HCT116 (cell line): ENCODE results near the gene PATZ1. TPM values are rescaled to one million over a fixed set of nuclear protein-coding genes. Genes with fewer than 3 reads are reported as not detected.

Experiments
- ATAC-seq: fragments of 200-7000 bp; cut with Tn5 transposase; 2 replicates; pipeline ENCODE4 v1.9.1; 2020; ENCODE audit warnings: mild to moderate bottlenecking, moderate library complexity
- BruUV-seq: library from RNA; stranded (reverse); fragments of 400-500 nt; replicated peaks from 2 replicates; lab custom pipeline; 2021; lab: Mats Ljungman, UMichigan
- CTCF ChIA-PET: fragments of 300-600 bp; sonication (Branson Sonifier 250); formaldehyde crosslinking; loops from one replicate; lab custom pipeline; 2021; ENCODE audit warnings: antibody characterized with exemption; lab: Charles Lee
- POLR2A ChIA-PET: fragments of 300-600, 350-600 bp; sonication (Branson Sonifier 250); formaldehyde crosslinking; loops from one replicate; lab custom pipeline; 2021; ENCODE audit warnings: antibody characterized with exemption; lab: Charles Lee
- RAD21 ChIA-PET, 2 experiments: fragments of 300-600 bp; sonication (Branson Sonifier 250); formaldehyde crosslinking; loops; one replicate each; lab custom pipeline; 2023; ENCODE audit warnings: low total read pairs in 2 of 2; ENCODE audit not compliant: uncharacterized antibody in 2 of 2, unreplicated experiment in 2 of 2, low non-redundant PET in 1 of 2; lab: Charles Lee
- DNase-seq: peaks from one replicate; pipeline ENCODE4 v3.0.0-alpha.2; 2010; ENCODE audit warnings: low read depth, low spot score
- H2AFZ ChIP-seq: fragments of 200-600 bp; shearing (Covaris generic), sonication (generic); 2 replicates; pipeline ENCODE4 v1.6.1; 2017; ENCODE audit warnings: low read depth, mixed run types, mixed read lengths, antibody characterized with exemption, low read length; ENCODE audit not compliant: poor library complexity, severe bottlenecking
- H3K27ac ChIP-seq: 2 replicates; pipeline ENCODE4 v1.5.1; 2012; ENCODE audit warnings: low read depth, low read length
- H3K27me3 ChIP-seq: fragments of 200-600 bp; sonication (generic); 2 replicates; pipeline ENCODE4 v1.6.1; 2016; ENCODE audit warnings: mixed run types, low read length, mixed read lengths; ENCODE audit not compliant: insufficient read depth
- H3K36me3 ChIP-seq, 2 experiments: fragments of 200-500 bp in 1 of 2; fragments of 200-600 bp in 1 of 2; sonication (Bioruptor generic) in 1 of 2; sonication (generic) in 1 of 2; 2 replicates each; pipeline versions ENCODE4 v1.5.1 to v1.6.1; 2014 to 2016; ENCODE audit warnings: low read length in 2 of 2, inconsistent platforms in 1 of 2, mixed read lengths in 1 of 2, mixed run types in 1 of 2; ENCODE audit not compliant: insufficient read depth in 2 of 2, control insufficient read depth in 1 of 2
- H3K4me1 ChIP-seq, 2 experiments: fragments of 200-600 bp in 1 of 2; sonication (generic) in 1 of 2; 2 replicates each; pipeline versions ENCODE4 v1.5.1 to v1.6.1; 2012 to 2017; ENCODE audit warnings: low read length in 2 of 2, inconsistent platforms in 1 of 2, mild to moderate bottlenecking in 1 of 2, mixed read lengths in 1 of 2, mixed run types in 1 of 2, moderate library complexity in 1 of 2; ENCODE audit not compliant: insufficient read depth in 2 of 2, control insufficient read depth in 1 of 2
- H3K4me2 ChIP-seq: fragments of 200-600 bp; sonication (generic); 2 replicates; pipeline ENCODE4 v1.6.1; 2017; ENCODE audit warnings: mixed run types, low read length, mixed read lengths
- H3K4me3 ChIP-seq, 2 experiments: fragments of 200-600 bp in 1 of 2; sonication (generic) in 1 of 2; replicated peaks in 1 of 2; 2 replicates each; pipeline ENCODE4 v1.5.1; 2011 to 2016; ENCODE audit warnings: low read length in 2 of 2, control low read depth in 1 of 2, low read depth in 1 of 2, mild to moderate bottlenecking in 1 of 2, mixed read lengths in 1 of 2, mixed run types in 1 of 2
- H3K79me2 ChIP-seq: fragments of 200-600 bp; sonication (generic); 2 replicates; pipeline ENCODE4 v1.6.1; 2017; ENCODE audit warnings: mild to moderate bottlenecking, mixed run types, low read length, moderate library complexity, mixed read lengths; ENCODE audit not compliant: insufficient read depth
- H3K9ac ChIP-seq: fragments of 200-600 bp; sonication (generic); 2 replicates; pipeline ENCODE4 v1.6.1; 2016; ENCODE audit warnings: low read length, mixed read lengths
- H3K9me2 ChIP-seq: fragments of 200-600 bp; sonication (generic), shearing (Covaris generic); 2 replicates; pipeline ENCODE4 v1.6.1; 2017; ENCODE audit warnings: mixed run types, mild to moderate bottlenecking, moderate library complexity; ENCODE audit not compliant: insufficient read depth
- H3K9me3 ChIP-seq, 2 experiments: fragments of 200-500 bp in 1 of 2; fragments of 200-600 bp in 1 of 2; sonication (Bioruptor generic) in 1 of 2; sonication (generic) in 1 of 2; 2 replicates each; pipeline ENCODE4 v1.6.1; 2014 to 2017; ENCODE audit warnings: low read length in 2 of 2, mixed read lengths in 2 of 2, inconsistent platforms in 1 of 2, low read depth in 1 of 2, mild to moderate bottlenecking in 1 of 2, mixed run types in 1 of 2, moderate library complexity in 1 of 2; ENCODE audit not compliant: control insufficient read depth in 1 of 2, insufficient read depth in 1 of 2
- H4K20me1 ChIP-seq: fragments of 200-600 bp; sonication (generic), shearing (Covaris generic); 2 replicates; pipeline ENCODE4 v1.6.1; 2017; ENCODE audit warnings: mixed run types, mild to moderate bottlenecking, moderate library complexity; ENCODE audit not compliant: insufficient read depth
- CBX3 ChIP-seq: IDR thresholded peaks from 2 replicates; pipeline ENCODE4 v1.6.1; 2012; ENCODE audit warnings: low read depth
- CTCF ChIP-seq, 3 experiments: fragments of 200-600 bp in 1 of 3; sonication (generic) in 1 of 3; IDR thresholded peaks in 2 of 3; conservative IDR thresholded peaks in 1 of 3; 2 replicates each; pipeline ENCODE4 v1.5.1; 2012 to 2017; ENCODE audit warnings: low read depth in 2 of 3, low read length in 2 of 3, antibody characterized with exemption in 1 of 3, borderline replicate concordance in 1 of 3, control low read depth in 1 of 3, mild to moderate bottlenecking in 1 of 3, mixed read lengths in 1 of 3, mixed run types in 1 of 3, moderate library complexity in 1 of 3; ENCODE audit not compliant: insufficient read depth in 1 of 3
- EGR1 ChIP-seq: IDR thresholded peaks from 2 replicates; pipeline ENCODE4 v1.6.1; 2012; ENCODE audit warnings: low read depth
- ELF1 ChIP-seq: IDR thresholded peaks from 2 replicates; pipeline ENCODE4 v1.6.1; 2012; ENCODE audit warnings: low read depth, borderline replicate concordance
- MAX ChIP-seq: IDR thresholded peaks from 2 replicates; pipeline ENCODE4 v1.6.1; 2012
- POLR2A ChIP-seq: IDR thresholded peaks from 2 replicates; pipeline ENCODE4 v1.7.0; 2011; ENCODE audit warnings: borderline replicate concordance; ENCODE audit not compliant: insufficient read depth, insufficient read length; ENCODE audit errors: extremely low read depth
- RAD21 ChIP-seq: IDR thresholded peaks from 2 replicates; pipeline ENCODE4 v1.6.1; 2012; ENCODE audit warnings: low read depth, mild to moderate bottlenecking
- SIN3A ChIP-seq: IDR thresholded peaks from 2 replicates; pipeline ENCODE4 v1.6.1; 2012; ENCODE audit warnings: low read depth
- SRF ChIP-seq: IDR thresholded peaks from 2 replicates; pipeline ENCODE4 v1.6.1; 2012; ENCODE audit warnings: low read depth
- ZBTB33 ChIP-seq: IDR thresholded peaks from 2 replicates; pipeline ENCODE4 v1.6.1; 2011; ENCODE audit warnings: mild to moderate bottlenecking, low read length, moderate library complexity; ENCODE audit not compliant: insufficient replicate concordance; ENCODE audit errors: extremely low read depth
- ZFX ChIP-seq: fragments of 450-650 bp; IDR thresholded peaks from 2 replicates; pipeline ENCODE4 v1.6.1; 2017
- ZNF274 ChIP-seq: fragments of 200-500 bp; sonication (Bioruptor generic); IDR thresholded peaks from 2 replicates; pipeline ENCODE4 v1.6.1; 2014; ENCODE audit warnings: mild to moderate bottlenecking, low read depth, low read length, inconsistent platforms
- intact Hi-C: fragments of 100-400 bp; cut with micrococcal nuclease; formaldehyde crosslinking; loops from 2 replicates; pipeline ENCODE4 v1.10.0; 2022
- total RNA-seq: library from RNA; stranded (reverse); gene quantifications from one replicate; pipeline ENCODE4 v1.2.1, GENCODE V29; 2021; ENCODE audit not compliant: unreplicated experiment

PATZ1 gene
- total RNA-seq, 1 experiment from 2014 or later, result 30.6 TPM

GRCh38 chr22:31302006-31302405 lies 44.1 kb downstream of the PATZ1 start:
- no peaks in the 10 kb centered on the region for H3K9me3 ChIP-seq
- H3K9me2 ChIP-seq, result no peaks in the 10 kb centered on the region
- peaks cover 9% of the 10 kb centered on the region; the same call in 1 of the 2 replicates for H3K27me3 ChIP-seq
- intact Hi-C loops, result no loop called here
- no peak overlapping the region for H3K9ac ChIP-seq
- ChIA-PET RAD21 (no interaction called here), CTCF (interaction anchor here (4.6 kb wide), 1 partner anchor 11 kb away, joined by 21 read pairs; no protein-coding TSS in a partner anchor), POLR2A (no interaction called here)
- ATAC-seq (no peak), DNase-seq (no peak)
- no peaks in the 10 kb centered on the region for H4K20me1 ChIP-seq
- H3K36me3 ChIP-seq, result no peaks in the 10 kb centered on the region
- H2AFZ ChIP-seq, result no peak overlapping the region
- TF ChIP-seq RAD21 (no peak), ZBTB33 (no peak), CTCF (IDR thresholded peaks at IDR 0.05 in 2 of 3, conservative IDR thresholded peaks at IDR 0.05 in 1 of 3; ENCODE audit: borderline replicate concordance in 1 of 3, insufficient read depth in 1 of 3, low read depth in 2 of 3, low read length in 2 of 3) (no peak), SRF (no peak), ZFX (no peak), CBX3 (no peak), POLR2A (no peak), ELF1 (no peak), SIN3A (no peak), ZNF274 (no peak), EGR1 (no peak), MAX (no peak)
- no TSS peak for BruUV-seq
- H3K4me3 ChIP-seq, result no peak overlapping the region
- H3K79me2 ChIP-seq, result no peaks in the 10 kb centered on the region
- peaks cover 3 to 4% of the 10 kb centered on the region in 2 experiments; a peak in 1 of 4 replicates for H3K4me1 ChIP-seq
- no peak overlapping the region for H3K4me2 ChIP-seq
- no peak overlapping the region for H3K27ac ChIP-seq
